Upper lobe of right lung (tissue), 1 donor: ENCODE data around the gene CUX1. TPM values are rescaled to one million over a fixed set of nuclear protein-coding genes. Genes with fewer than 3 reads are reported as not detected.

Source experiments
- ATAC-seq: fragments of 200-7000 bp; cut with Tn5 transposase; one replicate; pipeline ENCODE4 v1.9.1; 2020; ENCODE audit warnings: mild to moderate bottlenecking, moderate library complexity
- DNase-seq: peaks from one replicate; pipeline ENCODE4 v3.0.0-alpha.2; 2020
- H3K27ac ChIP-seq: fragments of 200-600 bp; one replicate; pipeline ENCODE4 v1.8.0; 2022
- H3K27me3 ChIP-seq: fragments of 200-600 bp; one replicate; pipeline ENCODE4 v1.8.0; 2022; ENCODE audit warnings: mild to moderate bottlenecking
- H3K36me3 ChIP-seq: fragments of 200-600 bp; one replicate; pipeline ENCODE4 v1.8.0; 2022
- H3K4me1 ChIP-seq: fragments of 200-600 bp; one replicate; pipeline ENCODE4 v1.8.0; 2022
- H3K4me3 ChIP-seq: fragments of 200-600 bp; one replicate; pipeline ENCODE4 v1.8.0; 2022; ENCODE audit warnings: mild to moderate bottlenecking
- H3K9me3 ChIP-seq: fragments of 200-600 bp; one replicate; pipeline ENCODE4 v1.8.0; 2022
- intact Hi-C: fragments of 100-400 bp; cut with DNase I; formaldehyde crosslinking; loops from one replicate; pipeline ENCODE4 v1.11.0; 2022
- total RNA-seq: library from RNA; stranded (reverse); fragmentation: NEBNext Ultra II Directional; extraction: Animal tissue kit (Norgen Biotek cat#: 25700); gene quantifications from one replicate; pipeline ENCODE4 v1.2.1, GENCODE V29; 2021
- TF ChIP-seq, protein P1 (sequence below): fragments of 200-600 bp; IDR thresholded peaks from one replicate; pipeline ENCODE4 v1.8.0; 2022; ENCODE audit warnings: antibody characterized with exemption
- donor health status: DM: no; HTN: yes; CAD: no; lungs with severe emphysema.

Gene CUX1
- total RNA-seq, 1 donor from 2014 or later, result 132 TPM

DNA sequence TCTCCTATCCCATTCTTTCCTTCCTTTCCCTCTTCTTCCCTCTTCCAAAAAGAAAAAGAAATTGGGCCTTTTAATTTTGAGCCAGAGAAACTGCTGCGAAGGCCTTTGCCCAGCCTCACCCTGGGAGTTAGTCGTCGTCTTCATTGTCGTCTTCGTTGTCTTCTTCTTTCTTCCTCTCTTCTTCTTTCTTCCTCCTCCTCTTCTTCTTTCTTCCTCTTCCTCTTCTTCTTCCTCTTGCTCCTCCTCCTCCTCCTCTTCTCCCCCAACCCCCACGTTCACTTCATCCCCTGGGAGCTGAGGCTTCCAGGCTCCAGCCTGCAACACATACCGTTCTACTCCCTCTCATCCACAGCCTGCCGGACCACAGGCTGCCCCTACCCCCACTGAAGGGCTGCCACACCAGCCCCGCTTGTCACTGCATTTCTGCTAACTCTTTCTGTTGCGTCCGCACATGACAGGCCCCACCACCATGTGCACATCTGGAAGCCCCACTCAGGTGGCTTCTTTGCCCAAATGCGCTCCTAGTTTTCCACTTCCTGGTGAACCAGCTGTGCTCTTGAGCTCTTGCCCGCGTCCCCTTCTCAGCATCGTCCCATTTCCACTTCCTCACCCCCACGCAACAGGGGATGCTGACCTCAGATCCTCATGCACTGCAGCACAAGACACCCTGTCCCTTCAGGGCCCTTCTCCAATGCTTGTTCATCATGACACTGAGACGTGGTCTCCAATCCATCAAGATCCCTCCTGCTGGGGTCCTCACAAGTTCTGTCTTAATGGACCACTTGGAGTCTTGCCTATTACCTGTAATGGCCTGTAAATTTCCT, 374.3 kb downstream of the CUX1 start:
- intact Hi-C loops, result no loop called here
- peaks cover 73% of the 10 kb centered on the region for H3K36me3 ChIP-seq
- H3K9me3 ChIP-seq, result no peaks in the 10 kb centered on the region
- no peaks in the 10 kb centered on the region for H3K4me1 ChIP-seq
- H3K4me3 ChIP-seq, result no peak overlapping the region
- H3K27ac ChIP-seq, result no peak overlapping the region
- TF ChIP-seq, protein P1, sequence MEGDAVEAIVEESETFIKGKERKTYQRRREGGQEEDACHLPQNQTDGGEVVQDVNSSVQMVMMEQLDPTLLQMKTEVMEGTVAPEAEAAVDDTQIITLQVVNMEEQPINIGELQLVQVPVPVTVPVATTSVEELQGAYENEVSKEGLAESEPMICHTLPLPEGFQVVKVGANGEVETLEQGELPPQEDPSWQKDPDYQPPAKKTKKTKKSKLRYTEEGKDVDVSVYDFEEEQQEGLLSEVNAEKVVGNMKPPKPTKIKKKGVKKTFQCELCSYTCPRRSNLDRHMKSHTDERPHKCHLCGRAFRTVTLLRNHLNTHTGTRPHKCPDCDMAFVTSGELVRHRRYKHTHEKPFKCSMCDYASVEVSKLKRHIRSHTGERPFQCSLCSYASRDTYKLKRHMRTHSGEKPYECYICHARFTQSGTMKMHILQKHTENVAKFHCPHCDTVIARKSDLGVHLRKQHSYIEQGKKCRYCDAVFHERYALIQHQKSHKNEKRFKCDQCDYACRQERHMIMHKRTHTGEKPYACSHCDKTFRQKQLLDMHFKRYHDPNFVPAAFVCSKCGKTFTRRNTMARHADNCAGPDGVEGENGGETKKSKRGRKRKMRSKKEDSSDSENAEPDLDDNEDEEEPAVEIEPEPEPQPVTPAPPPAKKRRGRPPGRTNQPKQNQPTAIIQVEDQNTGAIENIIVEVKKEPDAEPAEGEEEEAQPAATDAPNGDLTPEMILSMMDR, result no peak
- ATAC-seq (no peak), DNase-seq (no peak)
- H3K27me3 ChIP-seq, result no peaks in the 10 kb centered on the region

DNA sequence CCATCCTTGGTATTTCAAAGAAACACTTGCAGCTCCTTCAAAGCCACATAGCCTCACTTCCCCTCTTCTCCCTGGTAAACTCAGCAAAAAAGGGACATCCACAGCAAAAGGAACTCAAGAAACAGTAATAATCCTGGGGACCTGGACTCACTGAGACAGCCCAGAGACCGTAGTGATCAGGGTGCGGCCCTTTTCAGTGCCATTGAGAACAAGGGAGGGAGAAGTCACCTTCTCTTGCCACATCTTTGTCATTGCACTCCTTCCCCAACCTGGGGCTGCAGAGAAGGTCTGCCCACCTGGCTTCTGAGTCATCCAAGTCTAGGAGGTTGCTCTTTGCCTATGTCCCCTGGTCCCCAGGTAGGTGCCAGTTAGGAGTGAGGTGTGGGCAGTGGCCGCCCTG, 375.4 kb downstream of the CUX1 start:
- no peak overlapping the region for H3K27ac ChIP-seq
- peaks cover 84% of the 10 kb centered on the region for H3K36me3 ChIP-seq
- no peaks in the 10 kb centered on the region for H3K4me1 ChIP-seq
- H3K27me3 ChIP-seq, result no peaks in the 10 kb centered on the region
- H3K4me3 ChIP-seq, result no peak overlapping the region
- no peaks in the 10 kb centered on the region for H3K9me3 ChIP-seq
- ATAC-seq (no peak), DNase-seq (no peak)
- TF ChIP-seq, protein P1, result no peak
- intact Hi-C loops, result no loop called here

DNA sequence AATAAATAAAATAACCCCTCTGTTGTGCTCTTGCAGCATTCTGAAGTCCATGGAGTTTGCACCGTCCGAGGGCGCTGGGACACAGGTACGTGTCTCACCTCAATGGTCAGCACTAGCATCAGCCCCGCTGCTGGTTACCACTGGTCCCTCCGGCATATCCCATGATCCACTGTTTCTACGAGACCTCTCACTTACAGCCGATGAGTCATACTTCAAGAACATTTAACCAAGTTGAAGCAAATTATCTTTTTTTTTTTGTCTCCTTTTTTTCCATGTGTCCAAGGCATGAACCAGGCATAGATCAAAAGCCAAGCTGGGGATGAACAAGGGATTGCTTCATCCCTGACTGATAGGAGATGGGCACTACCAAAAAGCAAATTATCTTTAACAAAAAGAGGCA, 376.4 kb downstream of the CUX1 start:
- TF ChIP-seq, protein P1, result no peak
- H3K36me3 ChIP-seq, result peaks cover 92% of the 10 kb centered on the region
- H3K27me3 ChIP-seq, result no peaks in the 10 kb centered on the region
- no peak overlapping the region for H3K4me3 ChIP-seq
- no peak for DNase-seq
- ATAC-seq, result no peak
- intact Hi-C loops, result no loop called here
- H3K27ac ChIP-seq, result no peak overlapping the region
- H3K9me3 ChIP-seq, result no peaks in the 10 kb centered on the region
- no peaks in the 10 kb centered on the region for H3K4me1 ChIP-seq

DNA sequence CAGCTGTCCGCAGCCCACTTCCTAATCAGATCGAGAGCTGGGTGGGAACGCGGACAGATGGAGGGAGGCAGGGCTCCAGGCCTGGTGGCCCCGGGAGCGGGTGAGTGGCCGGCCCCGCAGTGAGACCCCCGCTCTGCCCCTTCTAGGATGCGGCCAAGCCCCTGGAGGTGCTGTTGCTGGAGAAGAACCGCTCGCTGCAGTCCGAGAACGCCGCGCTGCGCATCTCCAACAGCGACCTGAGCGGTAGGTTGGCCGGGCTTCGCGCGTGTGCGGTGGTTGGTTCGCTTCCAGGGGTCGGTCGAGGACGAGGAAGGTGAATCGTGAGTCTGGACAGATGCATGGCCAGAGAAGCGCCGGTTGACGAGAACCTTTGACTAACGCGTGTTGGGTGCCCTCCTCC, 377.9 kb downstream of the CUX1 start:
- ATAC-seq, result no peak
- Histone ChIP-seq H3K4me3 (no peak overlapping the region), H3K4me1 (no peaks in the 10 kb centered on the region), H3K27ac (no peak overlapping the region), H3K9me3 (no peaks in the 10 kb centered on the region), H3K36me3 (peaks cover 92% of the 10 kb centered on the region), H3K27me3 (no peaks in the 10 kb centered on the region)
- intact Hi-C loops, result no loop called here
- DNase-seq, result no peak
- TF ChIP-seq, protein P1, result no peak

DNA sequence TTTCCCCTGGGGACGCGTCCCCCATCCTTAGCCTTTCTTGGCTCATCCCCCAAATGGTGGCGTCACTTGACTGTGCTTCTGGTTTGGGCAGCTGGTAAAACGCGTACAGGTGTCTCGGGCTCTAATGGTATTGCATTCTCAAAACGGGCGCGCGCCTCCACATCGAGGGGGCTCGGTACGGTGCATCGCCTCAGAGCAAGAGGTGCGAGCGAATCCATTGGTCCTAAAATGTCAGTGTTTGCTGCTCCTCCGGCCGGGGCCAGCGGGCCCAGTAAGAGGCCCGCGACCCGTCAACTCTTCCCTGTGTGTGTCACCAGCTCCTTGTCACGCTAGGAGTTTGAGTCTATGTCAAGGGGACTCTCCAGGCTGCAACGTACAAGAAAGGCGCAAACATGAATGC, 378.6 kb downstream of the CUX1 start:
- Histone ChIP-seq H3K36me3 (peaks cover 91% of the 10 kb centered on the region), H3K27me3 (no peaks in the 10 kb centered on the region), H3K4me3 (no peak overlapping the region), H3K27ac (no peak overlapping the region), H3K4me1 (no peaks in the 10 kb centered on the region), H3K9me3 (no peaks in the 10 kb centered on the region)
- TF ChIP-seq, protein P1, result no peak
- DNase-seq, result no peak
- intact Hi-C loops, result no loop called here
- ATAC-seq, result no peak
